Measurements from ENCODE around the gene KLF13.
A peak's percentile ranks its signal among the peaks of the same experiment; 100 is the strongest.

Gene KLF13

DNA sequence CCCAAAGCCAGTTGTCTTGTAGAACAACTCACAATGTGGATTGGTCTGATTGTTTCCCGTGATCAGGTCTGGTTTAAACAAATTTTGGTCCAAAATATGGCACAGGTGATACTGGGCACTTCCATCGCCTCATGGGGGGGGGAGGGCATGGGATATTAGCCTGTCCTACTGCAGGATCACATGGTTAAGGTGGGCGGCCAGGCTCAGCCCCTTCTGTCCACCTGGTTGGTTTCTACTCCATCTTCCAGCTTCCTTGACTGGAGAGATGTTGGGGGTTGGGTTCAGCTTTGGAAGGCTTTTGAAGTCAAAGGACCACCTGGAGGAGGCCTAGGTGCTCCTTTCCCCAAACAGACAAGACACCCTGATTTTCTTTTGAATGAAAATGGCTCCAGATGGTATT is 7.2 kb downstream of the KLF13 start:
- no peak for DNase-seq

DNA sequence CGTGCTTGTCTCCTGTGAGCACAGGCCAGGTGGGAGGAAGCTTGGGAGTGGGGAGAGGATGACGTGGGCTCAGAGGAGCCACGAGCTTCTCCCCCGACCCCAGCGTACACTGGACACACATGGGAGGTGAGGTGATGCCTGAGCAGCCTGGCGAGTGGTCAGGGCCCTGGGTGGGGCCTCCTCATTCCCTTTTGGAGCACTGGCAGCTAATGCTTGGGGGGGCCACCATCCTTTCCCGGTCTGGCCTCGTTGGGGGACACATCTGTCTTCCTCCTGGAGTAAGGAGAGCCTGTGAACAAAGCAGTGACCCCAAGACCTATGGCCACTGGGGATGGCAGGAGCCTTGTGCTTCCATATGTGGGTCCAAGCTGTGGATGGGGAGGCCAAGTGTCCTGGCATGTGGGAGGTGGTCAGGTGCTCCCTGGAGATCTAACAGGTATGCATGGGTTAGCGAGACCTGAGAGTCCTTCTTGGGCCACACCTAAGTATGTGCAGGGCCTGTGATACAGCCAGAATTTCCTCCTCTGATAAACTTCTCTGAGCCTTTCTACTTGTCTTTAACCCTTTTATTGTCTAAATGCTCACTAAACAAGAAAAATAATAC is 9.5 kb downstream of the KLF13 start:
- no peak for DNase-seq

DNA sequence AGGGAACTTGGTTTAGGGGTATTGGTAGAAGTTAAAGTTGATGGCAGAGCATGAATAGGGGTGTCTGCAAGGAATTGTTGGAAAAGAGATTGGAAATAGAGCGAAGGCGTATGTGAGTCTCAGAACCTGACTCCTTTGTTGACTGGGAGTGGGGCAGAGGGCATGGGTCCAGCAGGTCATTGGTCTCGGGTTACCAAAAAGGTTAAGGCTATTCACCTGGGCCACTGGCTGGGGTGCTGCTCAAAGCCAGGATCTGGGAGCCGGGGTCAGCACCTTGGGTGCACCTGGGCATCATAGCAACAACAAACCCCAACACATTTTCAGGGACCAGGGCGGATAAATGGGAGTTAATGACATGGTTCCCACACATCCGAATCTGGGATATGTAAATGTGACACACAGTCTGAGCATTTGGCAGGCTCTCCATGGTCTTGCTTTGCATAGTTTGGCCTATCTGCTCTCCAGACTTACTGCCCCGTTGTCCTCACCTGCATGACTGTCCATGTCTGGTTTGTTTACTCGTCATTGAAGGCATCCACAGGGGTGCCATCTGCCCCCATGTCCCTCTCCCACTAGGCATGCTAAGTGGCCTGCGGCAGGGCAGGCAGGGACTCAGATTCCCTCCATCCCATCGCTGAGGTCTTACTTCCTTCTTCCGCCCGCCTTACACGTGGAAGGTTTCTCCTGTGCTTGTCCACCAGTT is 10.1 kb downstream of the KLF13 start:
- DNase-seq, result no peak

DNA sequence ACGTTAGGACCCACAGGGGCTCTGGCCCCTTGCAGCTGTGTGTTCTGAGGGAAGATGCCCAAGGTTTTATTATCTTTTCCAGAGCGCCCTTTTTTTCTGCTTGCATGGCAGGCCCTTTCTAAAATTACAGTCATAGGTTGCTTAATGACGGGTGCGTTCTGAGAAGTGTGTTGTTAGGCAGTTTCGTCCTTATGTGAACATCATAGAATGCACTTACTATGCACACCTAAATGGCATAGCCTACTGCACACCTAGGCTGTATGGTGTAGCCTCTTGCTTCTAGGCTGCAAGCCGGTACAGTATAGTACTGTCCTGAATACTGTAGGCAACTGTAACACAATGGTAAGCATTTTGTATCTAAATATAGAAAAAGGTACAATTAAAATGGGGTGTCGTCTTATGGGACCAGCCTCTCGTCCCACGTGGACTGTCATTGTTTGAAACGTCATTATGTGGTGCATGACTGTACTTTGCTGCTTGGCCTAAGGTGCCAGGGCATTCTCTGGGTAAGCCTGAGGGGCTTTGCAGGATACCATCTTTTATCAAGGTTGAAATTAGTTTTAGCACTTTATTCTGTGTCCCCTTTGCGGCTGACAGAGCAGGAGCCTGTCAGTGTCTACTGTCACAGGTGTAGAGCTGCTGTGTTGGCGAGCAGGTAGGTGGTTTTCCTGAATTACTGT is 10.9 kb downstream of the KLF13 start:
- DNase-seq, result no peak

DNA sequence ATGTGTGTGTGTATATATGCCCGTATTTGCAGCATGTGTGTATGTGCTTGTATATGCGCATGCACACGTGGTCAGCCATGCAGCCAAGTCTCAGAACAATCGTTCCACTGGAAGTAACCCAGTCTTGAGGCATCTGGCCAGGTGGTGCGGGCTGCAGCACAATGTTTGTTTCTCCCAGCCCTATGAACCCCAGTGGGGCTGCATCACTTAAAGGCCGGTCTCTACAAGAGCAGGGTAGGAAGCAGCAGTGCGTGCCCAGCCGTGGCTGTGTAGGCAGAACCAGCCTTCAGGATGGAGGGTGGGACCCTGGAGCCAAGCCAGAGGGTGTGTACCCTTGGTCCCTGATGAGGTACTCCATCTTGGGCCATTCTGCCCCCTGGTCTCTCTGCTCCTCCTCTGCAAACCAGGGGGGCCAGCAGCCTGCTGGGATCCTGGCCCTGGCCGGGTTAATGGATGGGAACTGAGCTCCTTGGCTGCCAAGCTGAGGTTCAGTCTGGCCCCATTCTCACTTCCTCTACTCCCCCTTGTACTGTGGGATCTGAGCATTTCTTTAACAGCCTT is 11.8 kb downstream of the KLF13 start:
- no peak for DNase-seq

DNA sequence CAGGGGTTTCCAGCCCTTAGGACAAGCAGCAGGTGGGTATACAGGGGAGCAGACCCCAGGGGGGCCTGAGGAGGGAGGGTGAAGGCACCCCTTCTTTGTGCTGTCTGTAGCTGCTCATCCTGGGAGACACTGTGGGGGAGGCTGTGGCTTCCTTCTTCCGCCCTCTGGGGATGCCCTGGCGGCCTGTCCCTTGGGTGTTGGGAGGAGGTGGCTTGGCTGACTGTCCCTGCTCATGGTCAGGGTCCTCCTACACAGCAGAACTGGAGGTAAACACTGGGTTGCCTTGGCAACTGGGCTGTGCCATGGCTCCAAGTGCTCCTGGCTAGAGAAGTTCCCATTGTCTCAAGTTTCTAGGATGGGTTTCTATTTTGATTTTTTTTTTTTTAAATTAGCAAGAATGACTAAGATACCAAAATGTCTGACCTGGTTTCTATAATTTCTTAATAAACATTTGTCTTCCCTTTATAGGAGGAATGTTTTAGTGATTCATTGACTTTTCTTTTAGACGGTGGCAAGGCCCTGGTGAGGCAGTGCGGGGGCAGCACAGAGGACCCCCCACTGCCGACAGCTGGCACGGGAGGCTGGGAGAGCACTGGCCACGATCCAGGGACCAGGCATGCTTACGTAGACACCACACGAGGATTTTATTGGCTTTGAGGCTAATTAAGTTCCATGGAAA is 12.4 kb downstream of the KLF13 start:
- DNase-seq, result peak; percentile 43

DNA sequence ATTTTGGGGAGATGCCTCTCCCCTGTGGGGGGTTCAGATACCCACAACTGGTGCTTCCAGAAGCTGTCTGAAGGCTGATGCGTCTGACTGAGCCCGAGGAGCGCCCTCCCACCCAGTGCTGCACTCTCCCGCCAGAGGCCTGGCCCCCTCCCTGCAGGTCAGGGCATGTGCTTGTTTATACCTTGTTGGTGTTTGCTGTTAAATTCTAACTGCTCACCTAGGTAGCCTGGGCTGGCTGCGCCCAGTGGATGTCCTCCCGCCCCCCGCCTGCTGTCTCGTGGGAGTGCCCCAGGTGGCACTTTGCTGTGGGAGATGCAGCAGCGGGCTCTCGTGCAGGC is 12.9 kb downstream of the KLF13 start:
- no peak for DNase-seq

DNA sequence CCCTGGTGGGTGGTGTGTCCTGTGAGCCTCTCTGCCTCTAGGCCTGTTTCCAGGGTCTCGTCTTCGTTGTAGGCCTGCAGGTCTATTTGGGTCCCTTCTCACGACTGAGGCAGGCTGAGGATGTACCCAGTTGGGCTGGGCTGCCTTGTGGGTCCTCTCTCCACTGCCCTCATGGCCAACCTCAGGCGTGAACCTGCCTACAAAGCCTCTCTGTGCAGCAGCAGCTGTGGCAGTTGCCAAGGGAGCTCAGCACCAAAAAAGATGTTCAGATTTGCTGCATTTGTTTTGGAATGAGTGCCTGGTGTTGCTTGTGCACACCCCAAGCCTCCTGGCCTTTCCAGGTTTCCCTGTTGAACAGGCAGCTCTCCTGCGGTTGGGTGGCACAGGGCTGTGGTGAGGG is 13.4 kb downstream of the KLF13 start:
- no peak for DNase-seq

DNA sequence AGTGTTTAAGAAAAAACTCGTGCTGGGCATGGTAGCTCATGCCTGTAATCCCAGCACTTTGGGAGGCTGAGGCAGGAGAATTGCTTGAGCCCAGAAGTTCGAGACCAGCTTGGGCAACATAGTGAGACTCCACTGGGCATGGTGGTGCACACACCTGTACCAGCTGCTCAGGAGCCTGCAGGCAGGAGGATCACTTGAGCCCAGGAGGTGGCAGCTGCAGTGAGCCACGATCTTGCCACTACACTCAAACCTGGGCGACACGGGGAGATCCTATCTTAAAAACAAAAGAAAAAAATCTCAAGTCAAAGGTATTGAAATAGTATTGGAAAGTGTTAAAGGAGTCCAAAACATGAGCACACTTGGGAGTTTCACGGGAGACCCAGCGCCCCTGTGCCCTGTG is 14.0 kb downstream of the KLF13 start:
- DNase-seq, result peak; percentile 36

DNA sequence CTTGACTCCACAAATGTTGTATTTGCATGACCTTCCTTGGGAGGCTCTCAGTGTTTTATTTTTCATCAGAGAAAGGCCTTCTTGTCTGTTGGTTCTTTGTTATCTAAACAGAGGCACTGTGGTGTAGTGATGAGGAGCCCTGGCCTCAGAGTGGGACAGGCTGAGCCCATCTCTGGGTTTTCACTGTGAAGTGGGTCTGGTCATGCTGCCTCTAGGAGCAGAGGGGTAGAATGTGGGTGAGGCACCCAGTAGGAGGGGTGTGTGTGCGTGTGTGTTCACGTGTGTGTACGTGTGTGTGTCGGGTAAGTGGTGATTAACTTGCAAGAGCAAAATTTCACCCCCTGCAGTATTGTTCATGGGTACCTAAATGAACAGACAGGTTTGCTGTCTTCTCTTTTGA is 14.4 kb downstream of the KLF13 start:
- DNase-seq, result no peak

DNA sequence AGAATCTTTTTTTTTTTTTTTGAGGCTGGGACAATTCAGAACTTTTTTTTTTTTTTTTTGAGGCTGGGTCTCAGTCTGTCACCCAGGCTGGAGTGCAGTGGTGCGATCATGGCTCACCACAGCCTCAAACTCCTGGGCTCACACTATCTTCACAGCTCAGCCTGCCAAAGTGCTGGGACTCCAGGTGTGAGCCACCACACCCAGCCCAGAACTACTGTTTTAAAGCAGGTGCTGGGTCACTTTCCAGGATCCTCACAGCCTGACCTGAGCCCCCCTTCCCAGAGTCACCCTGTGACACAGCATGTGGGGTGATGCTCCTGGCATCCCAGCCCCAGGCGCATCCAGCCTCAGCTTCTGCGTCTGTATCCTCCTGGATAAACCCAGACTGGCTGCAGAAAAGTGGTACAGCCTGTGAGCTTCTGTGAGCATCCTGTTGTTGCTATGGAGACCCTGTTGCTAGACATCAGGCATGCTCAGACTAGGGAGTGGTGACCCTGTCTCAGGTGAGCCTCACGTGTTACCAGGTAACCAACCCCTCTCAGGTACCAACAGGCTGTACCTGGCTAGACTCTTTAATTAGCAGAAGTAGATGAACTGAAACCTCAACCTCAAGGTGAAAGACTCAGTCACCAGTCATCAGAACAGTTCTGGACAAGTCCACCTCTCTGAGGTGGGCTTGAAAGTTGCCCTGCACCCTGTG is 15.0 kb downstream of the KLF13 start:
- peak; percentile 40 for DNase-seq

DNA sequence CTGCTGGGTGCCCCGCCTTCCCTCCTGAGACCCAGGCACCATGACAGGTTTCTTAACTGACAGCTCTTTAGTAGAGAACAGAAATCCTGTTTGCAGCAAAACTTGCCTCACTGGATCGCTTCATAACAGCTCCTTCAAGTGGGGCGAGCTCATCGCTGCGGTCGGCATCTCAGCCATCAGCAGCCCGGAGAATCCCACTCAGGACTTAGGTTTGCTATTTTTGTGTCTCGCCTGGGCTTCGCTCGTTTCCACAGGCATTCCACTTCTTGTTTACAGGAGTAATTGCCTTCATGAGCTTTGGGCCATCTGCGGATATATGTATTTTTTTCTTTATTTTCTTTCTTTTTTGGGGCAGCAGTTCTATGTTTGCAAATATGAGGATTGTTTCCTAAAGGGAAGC is 15.7 kb downstream of the KLF13 start:
- DNase-seq, result no peak

DNA sequence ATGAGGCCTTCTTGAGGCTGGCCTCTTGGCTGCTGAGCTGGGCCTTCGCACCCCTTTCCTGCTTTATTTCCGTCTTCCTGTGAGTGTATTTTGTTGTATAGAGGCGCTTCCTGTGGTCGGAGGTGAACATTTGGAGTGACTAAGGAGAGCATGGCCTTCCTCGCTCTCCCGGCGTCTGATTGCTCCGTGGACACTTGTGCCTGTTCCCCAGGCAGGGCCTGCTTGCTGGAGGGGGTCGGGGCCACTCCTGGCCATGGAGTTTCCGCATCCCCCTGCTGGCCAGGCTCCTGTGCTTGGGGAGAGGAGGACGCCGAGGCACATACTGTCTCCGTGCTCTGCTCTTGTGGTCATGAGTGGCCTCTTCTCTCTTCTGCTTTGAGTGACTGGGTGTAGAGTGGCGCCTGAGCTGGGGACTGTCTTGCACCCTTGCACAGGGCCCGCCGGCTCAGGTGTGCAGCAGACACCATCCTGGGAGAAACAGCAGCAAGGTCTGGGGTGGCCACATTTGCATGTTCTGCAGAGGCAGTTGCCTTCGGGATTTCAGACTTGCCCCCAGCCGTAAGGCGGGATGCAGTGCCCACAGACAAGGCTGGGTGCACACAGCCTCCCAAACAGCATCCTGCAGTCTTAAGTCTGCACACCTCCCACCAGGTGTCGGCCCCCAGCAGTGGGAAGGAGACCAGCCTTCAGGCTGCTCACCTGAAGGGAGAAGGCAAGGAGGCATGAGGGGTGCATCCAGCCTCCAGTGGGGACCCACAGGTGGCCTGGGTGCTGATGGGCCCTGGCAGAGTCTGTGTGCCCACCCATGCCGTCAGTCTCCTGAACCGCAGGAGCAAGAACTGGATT is 16.4 kb downstream of the KLF13 start:
- DNase-seq, result peak; percentile 51

DNA sequence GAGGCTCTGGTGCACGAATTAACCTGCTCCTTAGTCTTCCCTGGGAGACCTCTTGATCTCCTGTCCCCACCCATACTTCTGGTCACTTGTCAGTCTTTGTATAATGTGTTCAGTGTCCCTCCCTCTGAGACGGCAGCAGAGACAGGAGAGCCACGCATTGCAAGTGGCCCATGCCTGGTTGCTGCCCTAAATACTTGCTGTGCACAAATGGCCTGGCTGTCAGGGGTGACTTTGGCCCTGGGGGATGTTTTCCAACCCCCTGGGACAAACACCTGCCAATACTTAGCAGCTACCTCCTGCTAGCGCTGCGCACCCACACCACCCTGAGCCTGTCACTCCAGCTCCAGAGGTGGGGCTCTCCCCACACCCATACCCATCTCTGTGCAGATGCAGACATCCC is 17.2 kb downstream of the KLF13 start:
- no peak for DNase-seq

DNA sequence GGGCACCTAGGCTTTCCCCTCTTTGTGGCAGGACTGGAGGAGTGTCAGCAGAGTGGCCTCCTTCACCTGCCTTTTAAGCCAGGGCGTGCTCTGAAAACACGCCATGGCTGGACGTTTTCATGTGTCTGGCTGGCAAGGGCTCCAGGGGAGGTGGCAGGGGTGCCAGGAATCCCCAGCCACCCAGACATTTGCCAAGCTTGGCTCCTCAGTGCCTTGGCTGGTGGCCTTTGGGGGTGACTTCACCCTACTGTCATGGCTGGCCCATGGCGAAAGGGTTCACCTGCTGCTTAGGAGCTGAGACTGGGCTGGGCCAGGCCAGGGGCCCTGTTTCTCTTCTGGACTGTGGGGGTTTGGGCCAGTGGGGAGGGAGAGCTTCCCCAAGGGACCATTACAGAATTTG is 17.6 kb downstream of the KLF13 start:
- DNase-seq, result no peak

DNA sequence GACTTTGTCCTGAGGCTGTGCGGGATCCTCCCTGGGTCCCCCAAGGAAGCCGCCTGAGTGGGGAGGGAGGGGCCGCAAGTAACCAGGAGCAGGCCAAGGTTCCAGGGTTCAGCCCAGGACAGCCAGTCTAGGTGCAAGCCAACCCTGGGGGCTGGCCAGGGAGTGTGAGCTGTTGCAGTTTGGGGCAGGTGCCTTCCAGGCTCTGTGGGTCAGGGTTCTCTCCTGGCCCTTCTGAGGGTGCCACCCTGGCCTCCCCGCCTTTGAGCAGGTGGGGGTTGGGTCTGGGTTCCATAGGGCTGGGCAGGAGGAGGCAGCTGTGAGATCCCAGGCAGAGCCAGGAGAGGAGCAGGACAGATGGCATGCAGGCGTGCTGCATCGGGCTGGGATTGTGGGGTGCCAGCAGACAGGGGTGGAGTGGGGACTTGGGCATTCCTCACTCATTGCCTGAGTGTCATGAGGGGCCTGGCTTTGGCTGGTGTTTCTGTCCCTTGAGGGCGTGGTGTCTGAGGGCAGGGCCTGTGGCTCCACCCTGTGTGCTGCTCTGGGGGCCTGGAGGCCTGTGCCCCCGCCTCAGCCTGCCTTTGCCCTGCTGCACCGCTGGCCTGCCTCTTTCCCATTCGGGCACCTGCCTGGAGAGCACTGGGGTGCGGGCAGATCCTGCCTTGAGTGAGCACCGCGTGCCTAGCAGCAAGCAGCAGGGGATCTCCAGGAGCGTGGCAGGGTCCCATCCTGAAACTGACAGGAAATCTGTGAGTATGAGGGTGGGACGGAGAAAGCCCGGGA is 18.4 kb downstream of the KLF13 start:
- DNase-seq, result no peak

DNA sequence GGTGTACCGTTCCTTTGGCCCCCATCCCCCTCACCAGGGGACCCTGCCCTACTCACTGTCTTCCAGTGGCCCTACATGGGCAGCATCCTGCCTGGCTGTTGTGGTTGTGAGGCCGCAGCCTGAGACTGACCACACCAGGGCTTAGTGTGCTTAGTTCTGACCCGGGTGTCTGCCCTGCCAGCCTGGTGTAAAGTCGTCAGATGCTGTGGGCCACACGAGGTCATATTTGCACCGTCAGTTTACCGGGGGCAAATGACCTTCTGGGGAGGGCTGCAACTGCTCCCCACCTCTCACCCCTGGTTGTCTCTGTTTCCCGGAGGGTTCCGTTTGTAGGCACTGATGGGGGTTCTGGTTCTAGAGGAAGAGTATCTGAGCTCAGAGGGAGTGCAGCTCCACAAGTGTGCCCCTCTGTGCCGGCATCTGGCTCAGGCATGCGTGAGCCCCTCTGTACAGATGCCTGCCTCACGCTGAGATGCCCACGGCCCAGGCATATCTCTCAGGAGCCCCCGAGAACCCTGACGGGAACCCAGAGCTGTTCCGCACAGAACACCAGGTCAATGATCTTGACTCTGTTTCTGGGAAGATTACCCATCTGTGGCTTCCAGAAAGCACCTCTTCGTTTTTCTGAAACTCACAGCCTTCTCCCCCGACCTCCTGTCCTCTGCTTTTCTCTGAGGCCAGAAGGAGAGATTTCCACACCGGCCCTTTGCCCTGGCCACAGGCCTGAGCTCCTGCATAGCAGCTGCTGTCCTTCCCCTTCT is 19.2 kb downstream of the KLF13 start:
- DNase-seq, result no peak

DNA sequence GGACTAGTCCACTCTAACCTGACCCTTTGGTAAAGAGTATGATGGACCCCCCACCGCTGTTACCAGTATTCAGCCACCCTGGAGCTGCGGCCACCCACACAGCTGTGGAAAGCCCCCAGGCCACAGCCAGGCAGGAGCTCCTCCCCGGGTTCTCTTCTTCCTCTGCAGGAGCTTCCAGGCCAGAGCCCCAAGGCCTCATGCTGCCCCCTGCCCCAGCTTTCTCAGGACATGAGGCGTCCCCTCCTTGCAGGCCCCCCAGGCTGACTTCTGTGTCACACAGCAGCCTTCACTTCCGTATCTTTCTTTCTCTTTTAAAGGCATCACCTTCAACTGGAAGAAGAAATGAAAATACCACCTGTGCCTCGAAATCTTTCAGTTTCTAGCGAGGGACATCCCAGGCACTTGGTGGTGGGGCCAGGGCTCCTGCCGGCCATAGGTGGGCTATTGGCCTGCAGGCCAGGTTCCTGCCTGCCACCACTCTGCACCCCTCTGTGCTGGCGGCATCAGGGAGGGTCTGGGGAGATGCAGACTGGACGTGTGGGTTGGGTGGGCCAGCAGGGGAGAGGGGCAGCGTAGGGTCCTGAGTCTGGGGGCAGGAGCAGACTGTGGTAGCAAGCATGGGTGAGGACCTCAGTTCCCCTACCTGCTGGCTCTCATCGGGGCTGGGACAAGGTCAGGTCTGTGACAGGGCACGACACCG is 19.9 kb downstream of the KLF13 start:
- peak; percentile 41 for DNase-seq

DNA sequence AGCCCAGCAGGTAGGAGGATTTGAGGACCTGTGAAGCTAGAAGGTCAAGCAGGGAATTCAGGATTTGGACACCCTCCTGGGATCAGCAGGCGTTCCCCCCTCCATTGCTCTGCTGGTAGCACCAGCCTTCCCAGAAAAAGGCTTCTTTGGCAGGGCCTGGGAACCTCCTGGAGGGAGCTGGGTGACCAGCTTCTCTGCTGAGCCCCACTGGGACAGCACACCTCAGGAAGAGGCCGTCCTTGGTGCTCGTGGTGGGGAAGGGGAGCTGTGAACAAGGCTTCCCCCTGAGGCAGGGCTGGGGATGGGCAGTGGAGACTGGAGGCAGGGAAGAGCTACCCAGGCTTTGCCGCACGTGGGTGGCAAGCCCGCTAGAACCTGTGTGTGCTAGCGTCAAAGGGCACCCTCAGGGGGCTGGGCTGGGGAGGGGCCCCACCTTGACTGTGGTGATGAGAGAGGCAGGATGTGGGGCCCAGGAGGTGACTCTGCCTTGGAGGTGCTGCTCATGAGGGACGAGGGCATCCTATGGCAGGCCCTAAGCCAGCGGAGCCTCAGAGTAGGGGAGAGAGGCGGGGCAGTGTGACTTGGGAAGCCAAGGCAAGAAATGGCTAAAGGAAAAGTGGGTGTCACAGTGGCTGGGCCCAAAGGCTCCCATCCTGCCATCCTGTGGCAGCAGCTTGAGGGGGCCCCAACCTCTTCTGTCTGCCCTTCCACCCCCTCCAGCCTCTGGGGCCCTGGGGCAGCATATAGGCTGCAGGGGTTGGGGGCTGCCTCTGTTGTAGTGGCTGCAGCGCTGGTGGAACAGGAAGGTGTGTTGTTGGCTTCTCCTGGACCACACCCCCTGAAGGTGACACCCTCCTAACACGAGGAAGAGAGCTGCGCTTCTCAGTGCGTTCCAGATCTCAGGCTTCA is 20.7 kb downstream of the KLF13 start:
- peak; percentile 92 for DNase-seq
